Right lobe of liver (tissue), 4 donors: ENCODE measurements around the gene RPP25.

Source experiments
- CTCF ChIP-seq, 4 donors: fragments of 200-600 bp in 3 of 4; fragments of 450-650 bp in 1 of 4; IDR thresholded peaks; one replicate each; pipeline versions ENCODE4 v1.5.1 to v1.8.0; 2016 to 2022; ENCODE audit warnings: antibody characterized with exemption in 4 of 4, mild to moderate bottlenecking in 2 of 4
- POLR2A ChIP-seq: fragments of 450-650 bp; IDR thresholded peaks from one replicate; pipeline ENCODE4 v1.6.1; 2017; ENCODE audit warnings: antibody characterized with exemption, mild to moderate bottlenecking
- donor health status: DM: no; HTN: no; CAD: no.
- donor health status: DM: no; HTN: no; CAD: no.
- donor health status: DM: no; HTN: yes; CAD: no.

GRCh38 chr15:74951006-74951405 is 5.6 kb downstream of the RPP25 start:
- TF ChIP-seq CTCF (IDR thresholded peaks at IDR 0.05) = no peak
- no peak for TF ChIP-seq POLR2A
